ENCODE data around the gene SLC22A2.

Gene SLC22A2

DNA sequence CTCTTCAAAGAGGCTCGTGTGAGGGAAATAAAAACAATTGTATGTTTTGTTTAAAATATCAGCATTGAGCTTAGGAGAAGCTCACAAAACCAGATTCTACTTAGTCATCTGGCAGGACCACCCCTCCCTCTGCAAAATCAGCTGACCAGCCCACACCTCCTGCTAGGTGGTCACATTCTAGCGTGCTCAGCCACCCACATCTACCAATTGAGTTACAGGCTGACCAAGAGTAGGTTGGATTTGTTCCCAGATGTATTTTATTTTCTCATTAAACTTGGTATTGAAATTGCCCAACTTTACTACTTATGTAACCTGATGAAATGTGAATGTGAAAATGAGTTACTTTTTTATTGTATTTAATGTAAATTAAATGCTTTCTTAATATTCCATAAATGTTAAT, 56.2 kb downstream of the SLC22A2 start:
- Histone ChIP-seq H3K79me1 (ENCODE audit: low read depth, low read length) (no peaks in the 10 kb centered on the region), H3K9me3 (replicated peaks in 1 of 2; ENCODE audit: control insufficient read depth in 2 of 2, insufficient read depth in 1 of 2, low read depth in 1 of 2, low read length in 2 of 2) (peaks cover 0 to 5% of the 10 kb centered on the region in 2 donors), H4K91ac (ENCODE audit: low read depth, low read length, poor library complexity) (no peak overlapping the region), H3K23ac (ENCODE audit: low read depth, low read length, poor library complexity) (no peak overlapping the region), H4K8ac (ENCODE audit: low read depth, low read length) (no peak overlapping the region), H2BK5ac (ENCODE audit: low read length) (no peak overlapping the region), H3K36me3 (replicated peaks in 1 of 2; ENCODE audit: control insufficient read depth in 2 of 2, insufficient read depth in 2 of 2, low read length in 2 of 2) (no peaks in the 10 kb centered on the region), H3K4me1 (ENCODE audit: control insufficient read depth in 2 of 2, insufficient read depth in 1 of 2, low read depth in 1 of 2, low read length in 2 of 2) (no peaks in the 10 kb centered on the region), H3K9ac (ENCODE audit: low read depth, low read length, poor library complexity) (no peak overlapping the region), H2AK5ac (ENCODE audit: low read depth, low read length) (no peak overlapping the region), H3K18ac (ENCODE audit: low read length) (no peak overlapping the region), H2AFZ (ENCODE audit: low read length) (no peak overlapping the region), H2BK120ac (ENCODE audit: low read depth, low read length) (no peak overlapping the region), H3K27me3 (ENCODE audit: control insufficient read depth in 3 of 3, insufficient read depth in 3 of 3, low read depth in 1 of 3, low read length in 3 of 3) (no peaks in the 10 kb centered on the region), H2BK12ac (ENCODE audit: low read length) (no peak overlapping the region), H3K27ac (replicated peaks; ENCODE audit: low read length) (no peak overlapping the region), H3K4me3 (ENCODE audit: low read length in 2 of 2) (no peak overlapping the region), H2BK15ac (ENCODE audit: low read length) (no peak overlapping the region), H3K14ac (ENCODE audit: low read length) (no peak overlapping the region), H3K4ac (ENCODE audit: low read length) (no peak overlapping the region), H3K4me2 (ENCODE audit: insufficient read depth, low read length, poor library complexity, severe bottlenecking) (no peak overlapping the region)
- no peak for DNase-seq (ENCODE audit: low spot score)
- WGBS, 2 donors (ENCODE audit: extremely low coverage in 2 of 2, insufficient read length in 2 of 2, insufficient replicate concordance in 1 of 2) = no CpG with 5 or more reads among the region's 2 CpGs

DNA sequence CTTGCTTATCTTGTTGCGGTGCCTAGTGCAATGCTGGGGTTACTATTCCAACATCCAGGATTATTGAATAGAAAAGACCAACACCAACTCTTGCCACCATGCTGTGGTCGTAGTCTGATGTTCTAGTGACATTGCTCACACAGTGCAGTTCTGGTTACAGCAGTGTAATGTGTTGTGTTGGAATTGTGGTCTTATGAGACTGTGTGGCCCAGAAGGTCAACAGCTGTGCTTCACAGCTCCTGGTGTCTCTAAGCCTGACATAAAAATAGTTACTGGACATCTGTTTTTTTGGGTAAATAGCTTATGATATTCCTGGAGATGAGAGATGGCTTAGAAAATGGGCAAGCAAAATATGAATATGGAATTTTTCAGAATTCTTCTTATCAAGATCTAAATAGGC, 57.6 kb downstream of the SLC22A2 start:
- Histone ChIP-seq H2AK5ac (ENCODE audit: low read depth, low read length) (no peak overlapping the region), H3K18ac (ENCODE audit: low read length) (no peak overlapping the region), H3K79me1 (ENCODE audit: low read depth, low read length) (no peaks in the 10 kb centered on the region), H3K9me3 (replicated peaks in 1 of 2; ENCODE audit: control insufficient read depth in 2 of 2, insufficient read depth in 1 of 2, low read depth in 1 of 2, low read length in 2 of 2) (peaks cover 0 to 5% of the 10 kb centered on the region in 2 donors), H3K27ac (replicated peaks; ENCODE audit: low read length) (no peak overlapping the region), H3K4me1 (ENCODE audit: control insufficient read depth in 2 of 2, insufficient read depth in 1 of 2, low read depth in 1 of 2, low read length in 2 of 2) (no peaks in the 10 kb centered on the region), H2BK15ac (ENCODE audit: low read length) (no peak overlapping the region), H4K91ac (ENCODE audit: low read depth, low read length, poor library complexity) (no peak overlapping the region), H3K14ac (ENCODE audit: low read length) (peak overlapping the region; percentile 1), H3K36me3 (replicated peaks in 1 of 2; ENCODE audit: control insufficient read depth in 2 of 2, insufficient read depth in 2 of 2, low read length in 2 of 2) (no peaks in the 10 kb centered on the region), H4K8ac (ENCODE audit: low read depth, low read length) (no peak overlapping the region), H3K27me3 (ENCODE audit: control insufficient read depth in 3 of 3, insufficient read depth in 3 of 3, low read depth in 1 of 3, low read length in 3 of 3) (no peaks in the 10 kb centered on the region), H3K4me2 (ENCODE audit: insufficient read depth, low read length, poor library complexity, severe bottlenecking) (no peak overlapping the region), H2AFZ (ENCODE audit: low read length) (no peak overlapping the region), H3K4ac (ENCODE audit: low read length) (no peak overlapping the region), H2BK120ac (ENCODE audit: low read depth, low read length) (no peak overlapping the region), H2BK5ac (ENCODE audit: low read length) (no peak overlapping the region), H3K4me3 (ENCODE audit: low read length in 2 of 2) (peak overlapping the region in 1 of 2 donors; percentile 12), H2BK12ac (ENCODE audit: low read length) (no peak overlapping the region), H3K23ac (ENCODE audit: low read depth, low read length, poor library complexity) (no peak overlapping the region), H3K9ac (ENCODE audit: low read depth, low read length, poor library complexity) (no peak overlapping the region)
- no CpG with 5 or more reads among the region's 2 CpGs for WGBS, 2 donors (ENCODE audit: extremely low coverage in 2 of 2, insufficient read length in 2 of 2, insufficient replicate concordance in 1 of 2)
- no peak for DNase-seq (ENCODE audit: low spot score)

DNA sequence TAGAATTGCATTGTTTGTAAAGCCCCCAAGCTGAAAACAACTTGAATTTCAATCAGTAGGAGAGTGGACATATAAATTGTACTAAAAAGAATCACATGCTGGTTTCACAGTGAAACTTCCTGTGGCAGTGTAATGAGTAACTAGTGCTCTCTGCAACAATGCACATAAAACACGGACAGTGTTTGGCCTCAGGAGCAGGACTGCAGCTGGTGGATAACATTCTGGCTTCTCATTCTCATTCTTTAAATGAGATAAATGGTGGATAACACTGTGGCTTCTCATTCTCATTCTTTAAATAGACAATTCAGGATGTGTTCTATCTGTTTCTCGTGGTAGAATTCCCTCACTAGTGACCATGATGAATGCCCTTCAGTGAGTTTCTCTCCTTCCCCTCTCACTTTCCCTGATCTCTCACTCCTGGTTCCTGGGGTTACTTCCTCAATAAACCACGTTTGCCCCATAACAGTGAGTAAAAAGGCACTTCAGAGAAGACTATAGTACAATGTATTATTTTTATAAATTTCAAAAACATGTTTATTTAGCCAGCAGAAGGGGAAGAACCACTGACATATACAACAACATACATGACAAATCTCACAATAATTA, 59.9 kb downstream of the SLC22A2 start:
- no peaks in the 10 kb centered on the region for H3K79me1 ChIP-seq (ENCODE audit: low read depth, low read length)
- no peak overlapping the region for H3K4ac ChIP-seq (ENCODE audit: low read length)
- no peak overlapping the region for H3K18ac ChIP-seq (ENCODE audit: low read length)
- no peak overlapping the region for H2AK5ac ChIP-seq (ENCODE audit: low read depth, low read length)
- no peak overlapping the region for H3K9ac ChIP-seq (ENCODE audit: low read depth, low read length, poor library complexity)
- no peak overlapping the region for H3K23ac ChIP-seq (ENCODE audit: low read depth, low read length, poor library complexity)
- DNase-seq (ENCODE audit: low spot score) = no peak
- H2BK15ac ChIP-seq (ENCODE audit: low read length) = no peak overlapping the region
- H2BK5ac ChIP-seq (ENCODE audit: low read length) = no peak overlapping the region
- no peak overlapping the region for H2BK120ac ChIP-seq (ENCODE audit: low read depth, low read length)
- H3K14ac ChIP-seq (ENCODE audit: low read length) = no peak overlapping the region
- peaks cover 3 to 5% of the 10 kb centered on the region in 2 donors for H3K9me3 ChIP-seq (replicated peaks in 1 of 2; ENCODE audit: control insufficient read depth in 2 of 2, insufficient read depth in 1 of 2, low read depth in 1 of 2, low read length in 2 of 2)
- H3K27me3 ChIP-seq (ENCODE audit: control insufficient read depth in 3 of 3, insufficient read depth in 3 of 3, low read depth in 1 of 3, low read length in 3 of 3) = no peaks in the 10 kb centered on the region
- H3K4me2 ChIP-seq (ENCODE audit: insufficient read depth, low read length, poor library complexity, severe bottlenecking) = no peak overlapping the region
- H3K4me3 ChIP-seq (ENCODE audit: low read length in 2 of 2) = no peak overlapping the region
- H4K91ac ChIP-seq (ENCODE audit: low read depth, low read length, poor library complexity) = no peak overlapping the region
- no peaks in the 10 kb centered on the region for H3K36me3 ChIP-seq (replicated peaks in 1 of 2; ENCODE audit: control insufficient read depth in 2 of 2, insufficient read depth in 2 of 2, low read length in 2 of 2)
- no peak overlapping the region for H3K27ac ChIP-seq (replicated peaks; ENCODE audit: low read length)
- no CpG with 5 or more reads among the region's 3 CpGs for WGBS, 2 donors (ENCODE audit: extremely low coverage in 2 of 2, insufficient read length in 2 of 2, insufficient replicate concordance in 1 of 2)
- H3K4me1 ChIP-seq (ENCODE audit: control insufficient read depth in 2 of 2, insufficient read depth in 1 of 2, low read depth in 1 of 2, low read length in 2 of 2) = no peaks in the 10 kb centered on the region
- H2AFZ ChIP-seq (ENCODE audit: low read length) = peak overlapping the region; percentile 16
- no peak overlapping the region for H4K8ac ChIP-seq (ENCODE audit: low read depth, low read length)
- H2BK12ac ChIP-seq (ENCODE audit: low read length) = no peak overlapping the region

DNA sequence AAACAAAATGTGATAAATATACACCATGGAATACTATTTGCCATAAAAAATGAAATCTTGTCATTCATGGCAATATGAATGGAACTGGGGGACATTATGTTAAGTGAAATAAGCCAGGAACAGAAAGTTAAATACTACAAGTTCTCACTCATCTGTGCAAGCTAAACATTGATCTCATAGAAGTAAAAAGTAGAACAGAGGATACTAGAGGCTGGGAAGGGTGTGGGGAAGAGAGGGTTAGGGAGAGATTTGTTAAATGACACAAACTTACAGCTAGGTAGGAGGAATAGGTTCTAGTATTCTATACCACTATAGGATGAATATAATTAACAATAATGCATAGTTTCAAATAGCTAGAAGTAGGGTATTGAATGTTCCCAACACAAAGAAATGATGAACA, 61.0 kb downstream of the SLC22A2 start:
- no peak overlapping the region for H2BK120ac ChIP-seq (ENCODE audit: low read depth, low read length)
- no peak overlapping the region for H2BK12ac ChIP-seq (ENCODE audit: low read length)
- no peaks in the 10 kb centered on the region for H3K27me3 ChIP-seq (ENCODE audit: control insufficient read depth in 3 of 3, insufficient read depth in 3 of 3, low read depth in 1 of 3, low read length in 3 of 3)
- no peak overlapping the region for H2AFZ ChIP-seq (ENCODE audit: low read length)
- H2BK15ac ChIP-seq (ENCODE audit: low read length) = no peak overlapping the region
- no peak overlapping the region for H3K23ac ChIP-seq (ENCODE audit: low read depth, low read length, poor library complexity)
- no peak overlapping the region for H3K27ac ChIP-seq (replicated peaks; ENCODE audit: low read length)
- H3K14ac ChIP-seq (ENCODE audit: low read length) = no peak overlapping the region
- H4K91ac ChIP-seq (ENCODE audit: low read depth, low read length, poor library complexity) = no peak overlapping the region
- no peak overlapping the region for H2BK5ac ChIP-seq (ENCODE audit: low read length)
- H3K18ac ChIP-seq (ENCODE audit: low read length) = no peak overlapping the region
- no peak overlapping the region for H2AK5ac ChIP-seq (ENCODE audit: low read depth, low read length)
- no peak overlapping the region for H3K9ac ChIP-seq (ENCODE audit: low read depth, low read length, poor library complexity)
- no peak overlapping the region for H3K4me3 ChIP-seq (ENCODE audit: low read length in 2 of 2)
- no peaks in the 10 kb centered on the region for H3K79me1 ChIP-seq (ENCODE audit: low read depth, low read length)
- no peak for DNase-seq (ENCODE audit: low spot score)
- H4K8ac ChIP-seq (ENCODE audit: low read depth, low read length) = no peak overlapping the region
- H3K4me1 ChIP-seq (ENCODE audit: control insufficient read depth in 2 of 2, insufficient read depth in 1 of 2, low read depth in 1 of 2, low read length in 2 of 2) = no peaks in the 10 kb centered on the region
- no peak overlapping the region for H3K4me2 ChIP-seq (ENCODE audit: insufficient read depth, low read length, poor library complexity, severe bottlenecking)
- no peaks in the 10 kb centered on the region for H3K36me3 ChIP-seq (replicated peaks in 1 of 2; ENCODE audit: control insufficient read depth in 2 of 2, insufficient read depth in 2 of 2, low read length in 2 of 2)
- H3K4ac ChIP-seq (ENCODE audit: low read length) = no peak overlapping the region
- peaks cover 3 to 5% of the 10 kb centered on the region in 2 donors for H3K9me3 ChIP-seq (replicated peaks in 1 of 2; ENCODE audit: control insufficient read depth in 2 of 2, insufficient read depth in 1 of 2, low read depth in 1 of 2, low read length in 2 of 2)
